Right lung (tissue), 10 donors: ENCODE data around the gene ZNF827. TPM values are rescaled to one million over a fixed set of nuclear protein-coding genes. Genes with fewer than 3 reads are reported as not detected.
A peak's percentile ranks its signal among the peaks of the same experiment; 100 is the strongest.

Experiments used
- DNase-seq, 2 donors: peaks; one replicate each; pipeline ENCODE4 v3.0.0-alpha.2; 2013
- long read RNA-seq, 8 donors: transcript quantifications; one replicate each; lab custom pipeline, GENCODE V29; 2026
- polyA plus RNA-seq, 5 donors: library from polyadenylated mRNA; unstranded; fragments of 120-200 nt; gene quantifications; one replicate each; pipeline versions ENCODE4 v1.2.1 to v1.2.3, GENCODE V29; 2013; ENCODE audit warnings: inconsistent platforms in 1 of 5, low replicate concordance in 1 of 5; ENCODE audit not compliant: insufficient read length in 5 of 5, insufficient read depth in 1 of 5

The ZNF827 gene
- polyA plus RNA-seq: 10 to 100 TPM; 24.8 to 37.6 (median 31.6) TPM
- long read RNA-seq, donor 1, partial matches to known transcripts: 16 of 17 reads
- long read RNA-seq, donor 1, other reads (novel, unspliced or antisense): 0 of 17 reads
- long read RNA-seq, donor 2, partial matches to known transcripts: 6 of 6 reads
- long read RNA-seq, donor 2, other reads (novel, unspliced or antisense): 0 of 6 reads
- long read RNA-seq, donor 3, partial matches to known transcripts: 9 of 10 reads
- long read RNA-seq, donor 3, other reads (novel, unspliced or antisense): 0 of 10 reads
- long read RNA-seq, donor 4: 0 reads
- long read RNA-seq, donor 5, partial matches to known transcripts: 5 of 5 reads
- long read RNA-seq, donor 5, other reads (novel, unspliced or antisense): 0 of 5 reads
- long read RNA-seq, donor 6, full-length matches to known transcripts: 1 of 10 reads
- long read RNA-seq, donor 6, partial matches to known transcripts: 9 of 10 reads
- long read RNA-seq, donor 6, other reads (novel, unspliced or antisense): 0 of 10 reads
- long read RNA-seq, donor 7, partial matches to known transcripts: 0 of 1 reads
- long read RNA-seq, donor 7, other reads (novel, unspliced or antisense): 0 of 1 reads
- long read RNA-seq, donor 8, partial matches to known transcripts: 6 of 6 reads
- long read RNA-seq, donor 8, other reads (novel, unspliced or antisense): 0 of 6 reads

DNA sequence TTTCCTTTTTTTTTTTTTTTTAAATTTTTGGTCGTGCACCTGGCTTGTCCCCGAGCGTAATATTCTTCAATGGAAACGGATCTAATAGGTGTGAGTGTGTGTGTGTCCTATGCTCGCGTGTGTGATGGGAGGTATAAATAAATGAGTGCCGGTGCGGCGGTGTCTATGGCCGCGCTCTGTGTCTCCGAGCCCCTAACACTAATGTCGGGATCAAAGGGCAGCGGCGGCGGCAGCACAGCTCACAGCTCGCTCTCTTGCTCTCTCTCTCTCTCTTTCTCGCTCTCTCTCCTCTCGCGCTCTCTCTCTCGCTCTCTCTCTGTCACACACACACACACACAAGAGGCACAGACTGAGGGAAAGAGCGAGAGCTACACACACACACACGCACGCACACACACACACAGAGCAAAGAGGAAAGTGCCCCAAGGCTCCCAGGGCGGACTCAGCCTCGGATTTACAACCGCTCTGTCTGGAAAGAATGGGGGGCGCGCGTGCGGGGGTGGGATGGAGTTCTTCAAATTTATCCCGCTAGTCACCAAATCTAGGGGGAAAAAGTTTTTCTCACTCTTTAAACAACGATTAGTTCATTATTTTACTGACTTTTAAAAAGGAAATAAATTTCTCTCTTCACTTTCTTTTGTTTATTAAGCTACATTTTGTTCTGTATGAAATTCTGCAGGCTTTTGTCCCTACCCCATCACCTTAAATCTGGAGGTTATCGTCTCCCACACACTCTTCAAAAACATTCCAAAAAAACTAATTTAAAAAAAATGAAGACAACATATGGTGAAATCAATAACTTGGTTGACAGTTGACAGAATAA is at the start of gene ZNF827:
ZNF827 (minus strand) TSS at position 206 of the 823 bp plus-strand sequence. CDS start 416 bp downstream, outside the sequence.
- DNase-seq: peak; percentile 78 to 80

GRCh38 chr4:145984563-145984962 is 45.9 kb upstream of the ZNF827 start:
- no peak for DNase-seq

DNA sequence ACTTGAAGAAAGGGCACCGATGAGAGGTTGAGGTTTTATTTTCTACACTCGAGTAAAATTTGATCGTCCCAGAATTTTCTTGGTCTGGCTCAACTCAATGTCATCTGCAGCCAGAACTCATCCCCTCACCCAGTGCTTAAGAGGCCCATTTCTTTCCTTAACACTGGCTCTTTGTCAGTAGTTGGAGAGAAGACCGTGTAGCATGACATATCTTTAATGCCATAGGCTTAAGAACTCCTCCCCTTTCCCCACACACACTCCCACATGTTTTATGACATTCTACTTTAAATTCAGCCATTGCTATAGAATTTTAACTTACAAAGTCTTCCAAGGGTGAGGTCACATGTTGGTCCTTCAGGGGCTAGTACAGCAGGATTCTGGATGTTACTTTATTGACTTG is 44.2 kb upstream of the ZNF827 start:
- no peak for DNase-seq

GRCh38 chr4:145979160-145979559 is 40.5 kb upstream of the ZNF827 start:
- DNase-seq: no peak

DNA sequence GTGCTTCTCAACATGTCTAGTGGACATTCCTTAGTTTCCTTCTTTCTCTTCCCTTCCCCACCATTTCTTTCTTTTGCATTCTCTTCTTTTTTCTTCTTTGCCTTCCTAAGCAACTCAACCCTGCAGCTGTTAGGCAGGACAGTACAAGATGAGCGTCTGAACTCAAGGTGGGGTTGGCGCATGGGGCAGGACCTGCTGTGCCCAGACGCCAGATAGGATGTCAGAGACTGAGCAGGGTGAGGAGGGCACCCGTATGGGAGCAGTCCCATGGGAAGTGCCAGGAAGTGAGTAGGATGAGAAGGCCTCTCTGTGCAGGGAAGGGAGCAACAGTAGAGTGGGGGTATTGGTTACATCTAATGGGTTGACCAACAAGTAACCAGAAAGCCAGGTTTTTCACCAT is 38.1 kb upstream of the ZNF827 start:
- no peak for DNase-seq

- no peak for DNase-seq
Measured at GRCh38 chr4:145960012-145960411, 21.4 kb upstream of the ZNF827 start.

DNA sequence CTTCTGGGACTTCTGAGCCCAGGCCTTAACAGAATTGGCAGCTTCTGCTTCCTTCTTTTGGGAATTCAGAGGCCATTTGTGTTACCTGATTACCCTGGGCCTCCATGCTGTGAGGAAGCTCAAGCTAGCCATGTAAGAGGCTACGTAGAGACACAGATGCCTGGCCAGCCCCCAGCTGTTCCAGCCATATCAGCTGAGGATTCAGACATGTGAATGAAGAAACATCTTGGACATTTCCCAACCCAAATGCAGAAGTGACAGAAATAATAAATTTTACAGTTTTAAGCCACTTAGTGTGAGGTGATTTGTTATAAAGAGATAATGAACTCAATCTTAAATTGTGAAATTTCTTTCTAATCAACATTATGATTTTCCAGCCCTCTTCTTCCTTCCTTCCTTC is 18.7 kb upstream of the ZNF827 start:
- DNase-seq: no peak

DNA sequence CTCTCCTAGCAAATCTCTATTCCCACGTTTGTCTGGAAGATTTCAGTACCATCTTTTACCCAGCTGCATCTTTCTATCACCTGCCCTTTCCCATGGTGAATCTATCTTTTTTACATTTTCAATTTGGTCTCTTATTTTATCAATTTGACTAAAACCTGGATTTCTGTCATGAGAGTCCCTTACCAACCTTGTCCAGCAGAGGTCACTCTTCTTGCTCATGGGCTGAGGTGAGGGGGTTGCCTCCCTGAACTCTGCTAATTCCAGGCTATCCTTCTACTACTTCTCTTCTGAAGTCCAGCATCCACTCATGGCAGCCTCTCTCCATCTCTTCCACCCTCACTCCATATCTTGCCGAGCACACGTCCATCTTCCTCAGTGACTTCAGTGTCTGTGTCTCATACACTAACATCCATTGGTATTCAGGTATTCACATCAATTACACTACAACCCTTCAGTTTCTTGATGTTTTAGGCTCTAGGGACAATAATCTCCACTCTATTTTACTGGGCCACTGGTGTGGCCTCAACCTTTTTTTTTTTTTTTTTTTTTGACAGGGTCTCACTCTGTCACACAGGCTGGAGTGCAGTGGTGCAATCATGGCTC is 17.8 kb upstream of the ZNF827 start:
- DNase-seq: no peak

DNA sequence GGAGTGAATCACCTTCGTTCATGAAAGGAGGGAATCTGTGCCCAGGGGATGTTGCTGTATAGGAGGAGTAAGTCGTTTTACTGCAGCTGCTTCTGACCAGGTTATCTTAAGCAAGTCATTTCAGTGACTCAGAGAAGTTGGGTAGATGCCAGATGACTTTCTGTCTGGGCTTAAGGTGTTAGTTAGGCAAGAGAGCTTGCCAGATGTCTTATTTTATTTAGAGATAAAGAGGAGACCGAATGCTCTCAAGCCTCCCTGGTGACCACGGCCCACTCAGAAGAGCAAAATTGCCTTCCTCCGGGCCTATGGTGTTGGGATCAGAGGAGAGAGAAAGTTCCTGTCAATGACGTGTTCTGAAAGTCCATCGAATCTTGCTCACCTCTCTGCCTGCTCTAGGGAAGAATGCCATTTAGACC is 16.3 kb upstream of the ZNF827 start:
- DNase-seq: no peak

- no peak for DNase-seq
Measured at GRCh38 chr4:145951931-145952330, 13.3 kb upstream of the ZNF827 start.

GRCh38 chr4:145945431-145946155 is 7.0 kb upstream of the ZNF827 start:
- DNase-seq: no peak

DNA sequence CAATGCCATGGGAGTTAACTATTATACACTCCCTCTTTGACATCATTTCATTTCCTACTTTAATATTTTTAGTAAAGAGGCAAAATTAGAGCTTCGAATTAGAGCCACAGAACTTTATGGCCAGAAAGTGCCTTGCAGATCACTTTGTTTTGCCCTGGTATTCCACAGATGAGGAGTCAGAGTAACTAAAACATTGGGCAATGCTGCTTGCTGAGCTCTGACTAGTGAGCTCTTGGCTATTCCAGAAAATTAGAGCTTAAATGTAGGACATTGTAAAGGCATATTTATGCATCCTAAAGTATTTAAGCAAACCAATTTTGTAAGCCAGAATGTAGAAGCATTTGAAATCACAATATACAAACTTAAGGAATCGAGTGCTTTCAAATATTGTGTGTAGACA is 6.3 kb upstream of the ZNF827 start:
- no peak for DNase-seq

DNA sequence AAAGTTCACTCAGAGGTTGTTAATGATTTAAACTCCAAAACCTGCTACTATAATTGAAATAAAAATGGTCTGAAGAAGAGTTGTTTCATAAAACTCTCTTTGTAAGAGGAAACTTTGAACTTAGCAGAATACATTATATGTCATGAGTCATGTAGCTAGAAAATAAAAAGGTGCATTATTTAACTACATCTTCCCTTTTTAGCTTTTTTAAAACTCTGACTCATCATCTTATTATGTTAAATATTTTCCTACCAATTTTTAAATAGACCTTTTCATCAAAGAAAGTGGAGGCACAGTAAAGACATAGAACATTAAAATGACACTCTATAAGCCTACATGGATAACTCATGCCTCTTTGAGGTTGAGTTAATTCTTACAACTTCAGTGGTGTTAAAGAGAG is 1.2 kb upstream of the ZNF827 start:
- no peak for DNase-seq

DNA sequence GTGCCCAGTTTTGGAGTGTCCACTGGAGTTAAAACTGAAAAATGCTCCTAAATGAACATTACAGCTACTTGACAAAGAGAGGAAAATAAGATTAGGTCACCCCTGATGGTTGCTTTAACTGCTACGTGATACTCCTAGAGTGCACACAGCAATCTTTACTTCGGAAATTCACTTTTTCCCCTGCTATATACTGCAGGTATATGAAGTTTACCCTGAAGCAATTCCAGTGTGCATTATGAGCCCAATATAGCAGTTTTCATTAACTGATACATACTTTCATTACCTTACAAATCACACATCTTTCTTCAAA is 773 bp upstream of the ZNF827 start:
- peak in 1 of 2 donors; percentile 15 for DNase-seq

- DNase-seq: peak; percentile 54 to 62
Measured at GRCh38 chr4:145937971-145938611, 532 bp downstream of the ZNF827 start.

DNA sequence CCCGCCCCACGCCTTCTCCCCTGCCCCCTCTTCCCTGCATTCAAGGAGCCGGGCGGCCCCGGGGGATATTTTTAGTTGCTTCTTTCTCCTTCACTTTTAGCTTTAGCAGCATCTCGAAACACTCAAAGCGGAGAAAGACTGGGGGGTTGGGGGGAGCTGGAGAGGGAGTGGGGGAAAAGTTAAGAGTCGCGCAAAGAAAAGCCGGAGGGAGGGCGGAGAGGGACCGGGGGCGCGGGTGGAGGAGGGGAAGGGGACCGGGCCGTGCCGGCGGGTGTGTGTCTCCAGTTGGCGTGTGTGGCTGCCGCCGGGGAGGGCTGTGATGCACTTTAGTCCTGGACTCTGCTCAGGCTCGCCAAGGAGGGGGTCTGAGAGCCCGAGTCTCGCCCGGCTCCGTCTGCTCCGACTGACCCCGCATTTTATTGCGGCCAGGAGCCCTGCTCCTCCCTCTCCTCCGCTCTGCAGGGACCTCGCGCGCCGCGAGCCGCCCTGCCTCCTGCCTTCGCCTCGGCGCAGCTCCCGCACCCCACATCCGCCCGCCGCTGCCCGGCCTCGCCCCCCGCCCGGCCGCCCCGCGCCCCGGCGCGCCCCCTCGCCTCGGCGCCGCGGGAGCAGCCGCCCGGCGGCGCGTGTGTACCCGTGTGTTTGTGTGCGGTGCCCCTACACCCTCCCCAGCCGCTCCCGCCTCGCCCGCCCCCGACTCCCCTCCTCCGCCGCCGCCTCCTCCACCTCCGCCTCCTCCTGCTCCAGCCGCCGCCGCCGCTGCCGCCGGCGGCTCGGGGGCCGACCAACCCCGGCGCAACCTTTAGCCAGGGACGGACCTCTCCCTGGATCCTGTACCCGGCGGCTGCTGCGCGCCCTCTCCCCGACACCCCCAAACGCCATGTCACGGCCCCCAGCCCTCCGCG is 1.4 kb downstream of the ZNF827 start:
- DNase-seq: peak; percentile 66 to 76

DNA sequence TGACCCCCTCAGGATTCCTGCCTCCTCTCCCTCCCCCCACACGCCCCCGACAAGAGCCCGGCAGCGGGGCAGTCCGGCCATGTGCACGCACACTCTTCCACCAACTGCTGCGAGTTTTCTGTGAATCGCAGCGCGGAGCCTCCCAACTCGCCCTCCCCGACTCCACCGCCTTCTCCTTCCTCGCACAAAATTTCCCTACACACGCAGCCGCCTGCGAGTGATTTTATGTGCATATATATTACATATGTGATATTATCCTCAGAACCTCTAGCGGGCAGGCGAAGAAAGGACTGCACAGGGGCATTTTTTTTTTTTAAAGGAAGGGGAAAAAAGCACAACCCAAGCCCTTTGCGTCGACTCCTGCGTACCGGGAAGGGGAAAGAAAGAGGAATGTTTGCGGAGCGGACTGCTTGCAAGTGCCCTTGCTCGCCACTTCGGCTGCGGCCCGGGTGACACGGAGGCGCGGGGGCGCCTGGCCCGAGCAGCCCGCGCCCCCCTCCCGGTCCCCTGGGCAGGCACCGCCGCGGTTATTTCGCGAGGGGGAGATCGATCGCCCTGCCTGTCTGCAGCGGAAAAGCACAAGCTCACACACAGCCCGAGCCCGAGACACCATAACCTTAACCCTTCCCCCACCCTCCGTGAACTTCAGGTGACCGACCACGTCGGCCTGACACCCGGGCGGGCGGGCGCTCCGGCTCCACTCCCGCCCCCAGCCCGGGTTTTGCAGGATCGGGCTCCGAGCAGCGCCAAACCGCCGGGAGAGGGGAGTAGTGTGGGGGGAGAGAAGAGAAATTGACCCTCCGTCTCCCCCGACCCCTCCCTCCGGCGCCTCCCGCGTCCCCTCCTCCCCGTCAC is 2.3 kb downstream of the ZNF827 start:
- DNase-seq: peak; percentile 71 to 79
